Loucy (cell line): ENCODE results near the gene SEC61B.

Source experiments
- CTCF ChIP-seq: fragments of 200-600 bp; sonication (generic); conservative IDR thresholded peaks from 2 replicates; pipeline ENCODE4 v1.5.1; 2014; ENCODE audit warnings: mild to moderate bottlenecking, antibody characterized with exemption, low read length
- EZH2phosphoT487 ChIP-seq: fragments of 200-600 bp; IDR thresholded peaks from 2 replicates; pipeline ENCODE4 v1.6.1; 2018; ENCODE audit warnings: antibody characterized with exemption, mild to moderate bottlenecking, moderate library complexity, borderline replicate concordance

- TF ChIP-seq CTCF (no peak), EZH2phosphoT487 (no peak)
Measured at GRCh38 chr9:99197987-99198386, 24.1 kb upstream of the SEC61B start.
